ENCODE results near the gene PAEP.

GRCh38 chr9:135612981-135613910, 51.7 kb downstream of the PAEP start:
- TF ChIP-seq CTCF (IDR thresholded peaks at IDR 0.05) (no peak), POLR2A (IDR thresholded peaks at IDR 0.05) (no peak)

Measured in breast epithelium (tissue), 3 donors.